Measurements from ENCODE around the gene DSG2.
"Not testable (repeated sequence)": the region's sequence is repeated elsewhere in the genome, so short reads cannot be mapped to it uniquely, and the experiment has no call there.

DSG2 gene

GRCh38 chr18:31500051-31500688, 2.2 kb downstream of the DSG2 start:
- DNase-seq (ENCODE audit: low read depth) = no peak

GRCh38 chr18:31503011-31503410, 5.0 kb downstream of the DSG2 start:
- DNase-seq (ENCODE audit: low read depth) = no peak

GRCh38 chr18:31504455-31505147, 6.6 kb downstream of the DSG2 start:
- no peak for DNase-seq (ENCODE audit: low read depth)

- no peak for DNase-seq (ENCODE audit: low read depth)
Measured at GRCh38 chr18:31505156-31505555, 7.2 kb downstream of the DSG2 start.

- peak; percentile 3 for DNase-seq (ENCODE audit: low read depth)
Measured at GRCh38 chr18:31506024-31506742, 8.2 kb downstream of the DSG2 start.

GRCh38 chr18:31507124-31507523, 9.1 kb downstream of the DSG2 start:
- not testable (repeated sequence) for DNase-seq (ENCODE audit: low read depth)

GRCh38 chr18:31508781-31509180, 10.8 kb downstream of the DSG2 start:
- no peak for DNase-seq (ENCODE audit: low read depth)

- DNase-seq (ENCODE audit: low read depth) = no peak
Measured at GRCh38 chr18:31509571-31509970, 11.6 kb downstream of the DSG2 start.

- no peak for DNase-seq (ENCODE audit: low read depth)
Measured at GRCh38 chr18:31510319-31510718, 12.3 kb downstream of the DSG2 start.

GRCh38 chr18:31511098-31511497, 13.1 kb downstream of the DSG2 start:
- DNase-seq (ENCODE audit: low read depth) = no peak

- DNase-seq (ENCODE audit: low read depth) = peak; percentile 48
Measured at GRCh38 chr18:31512203-31512764, 14.3 kb downstream of the DSG2 start.

- peak; percentile 51 for DNase-seq (ENCODE audit: low read depth)
Measured at GRCh38 chr18:31513189-31513935, 15.4 kb downstream of the DSG2 start.

- DNase-seq (ENCODE audit: low read depth) = no peak
Measured at GRCh38 chr18:31516437-31516836, 18.5 kb downstream of the DSG2 start.

GRCh38 chr18:31526374-31526773, 28.4 kb downstream of the DSG2 start:
- DNase-seq (ENCODE audit: low read depth) = no peak

GRCh38 chr18:31533236-31533635, 35.3 kb downstream of the DSG2 start:
- DNase-seq (ENCODE audit: low read depth) = no peak

- no peak for DNase-seq (ENCODE audit: low read depth)
Measured at GRCh38 chr18:31538837-31539236, 40.9 kb downstream of the DSG2 start.

GRCh38 chr18:31546476-31546875, 48.5 kb downstream of the DSG2 start:
- DNase-seq (ENCODE audit: low read depth) = no peak

- DNase-seq (ENCODE audit: low read depth) = no peak
Measured at GRCh38 chr18:31548853-31549252, 50.9 kb downstream of the DSG2 start.

GRCh38 chr18:31549416-31549815, 51.4 kb downstream of the DSG2 start:
- DNase-seq (ENCODE audit: low read depth) = no peak

GRCh38 chr18:31551883-31552282, 53.9 kb downstream of the DSG2 start:
- no peak for DNase-seq (ENCODE audit: low read depth)

GRCh38 chr18:31553800-31554199, 55.8 kb downstream of the DSG2 start:
- DNase-seq (ENCODE audit: low read depth) = peak; percentile 1

- DNase-seq (ENCODE audit: low read depth) = no peak
Measured at GRCh38 chr18:31554776-31555175, 56.8 kb downstream of the DSG2 start.
